GM12891 (cell line): ENCODE data around the gene CCDC12.
"Not testable (repeated sequence)": the region's sequence is repeated elsewhere in the genome, so short reads cannot be mapped to it uniquely, and the experiment has no call there.

Source experiments
- DNase-seq: peaks from one replicate; pipeline ENCODE4 v3.0.0; 2011; ENCODE audit warnings: low spot score; ENCODE audit not compliant: insufficient read length
- FAIRE-seq: peaks from 2 replicates; lab custom pipeline; 2011; peaks lifted over from hg19 to GRCh38; lab: Jason Lieb, UNC
- PAX5 ChIP-seq: IDR thresholded peaks from 2 replicates; pipeline ENCODE4 v1.6.1; 2011; ENCODE audit warnings: low read length, moderate library complexity, mild to moderate bottlenecking; ENCODE audit not compliant: insufficient read depth, severe bottlenecking
- POLR2A ChIP-seq: IDR thresholded peaks from 2 replicates; pipeline ENCODE4 v1.6.1; 2011; ENCODE audit warnings: low read depth, low read length, control low read depth
- POLR2AphosphoS5 ChIP-seq: IDR thresholded peaks from 2 replicates; pipeline ENCODE4 v1.6.1; 2011; ENCODE audit warnings: low read depth, low read length, control low read depth
- POU2F2 ChIP-seq: IDR thresholded peaks from 2 replicates; pipeline ENCODE4 v1.6.1; 2011; ENCODE audit warnings: low read depth, mild to moderate bottlenecking, control low read depth, low read length, moderate library complexity
- SPI1 ChIP-seq: IDR thresholded peaks from 2 replicates; pipeline ENCODE4 v1.6.1; 2011; ENCODE audit warnings: low read depth, low read length, control low read depth
- TAF1 ChIP-seq: IDR thresholded peaks from 2 replicates; pipeline ENCODE4 v1.6.1; 2011; ENCODE audit warnings: low read depth, low read length, control low read depth

Gene CCDC12

GRCh38 chr3:46970391-46971091 is 6.0 kb downstream of the CCDC12 start:
- FAIRE-seq: no peak
- no peak for DNase-seq
- TF ChIP-seq POLR2A: no peak
- no peak for TF ChIP-seq POLR2AphosphoS5
- no peak for TF ChIP-seq POU2F2
- no peak for TF ChIP-seq PAX5
- TF ChIP-seq SPI1: no peak
- no peak for TF ChIP-seq TAF1

DNA sequence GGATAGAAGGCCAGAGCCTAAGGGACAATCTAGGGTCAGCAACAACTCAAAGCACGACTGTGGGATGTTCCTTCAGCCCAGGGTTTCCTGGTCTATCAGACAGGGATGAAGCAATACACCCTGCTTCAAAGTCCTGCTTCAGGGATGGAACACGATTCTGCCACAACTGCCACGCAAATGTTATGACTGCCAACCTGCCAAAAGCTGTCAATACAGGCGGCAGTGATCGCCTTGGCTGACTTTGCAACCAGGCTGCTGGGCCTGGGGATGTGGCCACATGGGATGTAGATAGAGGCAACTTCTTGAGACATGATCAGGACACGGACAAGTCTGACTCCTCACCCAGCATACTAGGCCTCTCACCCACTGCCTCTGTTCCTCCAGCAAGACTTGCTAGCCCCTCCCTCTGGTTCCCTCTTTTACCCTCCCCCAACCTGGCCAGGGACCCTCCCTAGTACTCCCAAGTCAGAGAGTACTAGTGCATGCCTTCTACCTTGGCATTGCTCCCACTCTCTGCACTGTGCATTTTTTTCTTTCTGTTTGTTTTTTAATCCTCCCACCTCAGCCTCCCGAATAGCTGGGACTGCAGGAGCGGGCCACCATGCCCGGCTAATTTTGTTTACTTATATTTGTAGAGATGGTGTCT is 7.6 kb downstream of the CCDC12 start:
- DNase-seq: no peak
- no peak for TF ChIP-seq TAF1
- peak; percentile 55 for FAIRE-seq

- FAIRE-seq (peak; percentile 33), DNase-seq (no peak)
- TF ChIP-seq TAF1 (no peak), PAX5 (no peak), POU2F2 (no peak), SPI1 (no peak), POLR2A (no peak), POLR2AphosphoS5 (no peak)
Observed at GRCh38 chr3:46966811-46967210, 9.7 kb downstream of the CCDC12 start.

GRCh38 chr3:46965151-46965550 is 11.4 kb downstream of the CCDC12 start:
- DNase-seq (no peak), FAIRE-seq (peak; percentile 89)
- TF ChIP-seq PAX5 (no peak), POLR2AphosphoS5 (no peak), POU2F2 (no peak), POLR2A (no peak), TAF1 (no peak), SPI1 (no peak)

DNA sequence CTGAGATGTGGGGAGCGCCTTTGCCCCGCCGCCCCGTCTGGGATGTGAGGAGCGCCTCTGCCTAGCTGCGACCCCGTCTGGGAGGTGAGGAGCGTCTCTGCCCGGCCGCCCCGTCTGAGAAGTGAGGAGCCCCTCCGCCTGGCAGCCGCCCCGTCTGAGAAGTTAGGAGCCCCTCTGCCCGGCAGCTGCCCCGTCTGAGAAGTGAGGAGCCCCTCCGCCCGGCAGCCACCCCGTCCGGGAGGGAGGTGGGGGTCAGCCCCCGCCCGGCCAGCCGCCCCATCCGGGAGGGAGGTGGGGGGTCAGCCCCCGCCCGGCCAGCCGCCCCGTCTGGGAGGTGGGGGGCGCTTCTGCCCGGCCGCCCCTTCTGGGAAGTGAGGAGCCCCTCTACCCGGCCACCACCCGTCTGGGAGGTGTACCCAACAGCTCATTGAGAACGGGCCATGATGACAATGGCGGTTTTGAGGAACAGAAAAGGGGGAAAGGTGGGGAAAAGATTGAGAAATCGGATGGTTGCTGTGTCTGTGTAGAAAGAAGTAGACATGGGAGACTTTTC is 12.4 kb downstream of the CCDC12 start:
- not testable (repeated sequence) for DNase-seq, FAIRE-seq

- TF ChIP-seq SPI1 (no peak), POLR2AphosphoS5 (no peak), POU2F2 (no peak), POLR2A (no peak), PAX5 (no peak), TAF1 (no peak)
- DNase-seq: no peak
- FAIRE-seq: no peak
Observed at GRCh38 chr3:46962990-46963389, 13.6 kb downstream of the CCDC12 start.

- no peak for DNase-seq
- FAIRE-seq: no peak
- no peak for TF ChIP-seq PAX5
- no peak for TF ChIP-seq TAF1
- TF ChIP-seq POLR2AphosphoS5: no peak
- no peak for TF ChIP-seq POLR2A
- no peak for TF ChIP-seq SPI1
- TF ChIP-seq POU2F2: no peak
Observed at GRCh38 chr3:46962427-46962826, 14.1 kb downstream of the CCDC12 start.

DNA sequence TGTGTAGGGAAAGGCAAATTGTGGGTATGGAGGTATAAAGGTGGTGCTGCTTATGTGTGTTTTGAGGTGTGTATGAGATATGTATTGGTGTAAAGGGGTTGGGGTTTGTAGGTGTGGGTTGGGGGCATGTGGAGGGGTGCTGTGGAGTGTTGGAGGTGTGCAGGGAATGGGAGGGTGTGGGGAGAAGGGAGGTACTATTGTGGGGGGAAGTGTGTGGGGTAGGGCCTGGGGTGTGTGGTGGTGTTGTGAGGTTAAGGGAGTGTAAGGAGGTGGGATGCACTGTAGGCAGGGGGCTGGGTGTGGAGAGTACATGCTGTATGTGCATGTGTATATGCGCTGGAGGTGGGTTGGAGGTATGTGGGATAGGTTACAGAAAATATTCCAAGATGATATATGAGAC is 15.7 kb downstream of the CCDC12 start:
- no peak for DNase-seq
- TF ChIP-seq TAF1 (no peak), POLR2AphosphoS5 (no peak), POU2F2 (no peak), SPI1 (no peak), POLR2A (no peak), PAX5 (no peak)
- FAIRE-seq: no peak

DNA sequence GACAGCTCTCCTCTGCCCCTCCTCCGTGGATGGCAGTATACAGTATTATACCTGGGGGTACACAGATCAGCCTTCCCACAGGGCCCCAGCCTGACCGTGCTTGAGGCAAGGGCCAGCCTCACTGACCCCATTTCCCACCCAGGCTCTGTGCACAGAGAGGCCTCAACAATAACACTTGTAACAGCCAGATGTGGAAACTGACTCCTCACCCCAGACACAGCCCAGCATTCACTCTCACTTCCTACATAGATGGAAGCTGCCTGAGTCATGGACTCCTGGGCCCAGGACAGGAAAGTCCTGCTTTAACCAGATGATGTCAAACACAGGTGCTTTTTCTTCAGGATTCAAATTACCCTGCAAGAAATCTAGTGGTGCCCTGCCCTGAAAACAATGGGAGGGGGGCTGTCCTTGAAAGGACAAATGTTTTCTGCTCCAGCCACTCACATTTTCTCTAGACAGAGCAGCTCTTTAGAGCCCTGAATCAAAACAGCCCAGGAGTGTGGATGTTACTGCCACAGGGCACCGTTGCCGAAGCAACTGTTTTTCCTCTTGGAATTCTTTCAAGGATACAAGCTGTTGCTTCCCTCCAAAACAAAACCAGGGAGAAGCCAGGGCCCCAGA is 16.4 kb downstream of the CCDC12 start:
- FAIRE-seq (no peak), DNase-seq (no peak)
- TF ChIP-seq SPI1 (peak; percentile 68), POLR2A (no peak; the same call in 1 of the 2 replicates), POLR2AphosphoS5 (no peak), POU2F2 (no peak)

DNA sequence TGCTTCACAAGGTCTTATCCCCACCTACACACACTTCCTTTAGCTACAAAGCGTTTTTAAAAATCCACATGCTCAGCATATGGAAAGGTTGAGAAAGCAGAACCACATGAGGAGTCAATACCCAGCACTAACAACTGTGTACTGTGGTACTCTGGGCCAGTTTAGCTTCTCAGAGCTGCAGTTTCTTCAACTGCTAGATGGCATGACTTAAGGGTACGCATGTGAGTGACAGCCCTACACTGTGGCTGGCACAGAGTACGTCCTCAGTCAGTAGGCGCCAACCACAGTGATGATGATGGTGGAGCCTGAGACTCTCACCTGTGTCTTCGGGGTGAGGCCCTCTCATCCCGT is 17.4 kb downstream of the CCDC12 start:
- DNase-seq: no peak
- TF ChIP-seq SPI1: no peak
- TF ChIP-seq POLR2A: no peak
- TF ChIP-seq POLR2AphosphoS5: no peak
- TF ChIP-seq PAX5: no peak
- TF ChIP-seq TAF1: no peak
- no peak for TF ChIP-seq POU2F2
- no peak for FAIRE-seq
